ENCODE results near the gene CCNY. TPM values are rescaled to one million over a fixed set of nuclear protein-coding genes. Genes with fewer than 3 reads are reported as not detected.

Gene CCNY
- total RNA-seq, 1 experiment from 2014 or later = 51.9 TPM

DNA sequence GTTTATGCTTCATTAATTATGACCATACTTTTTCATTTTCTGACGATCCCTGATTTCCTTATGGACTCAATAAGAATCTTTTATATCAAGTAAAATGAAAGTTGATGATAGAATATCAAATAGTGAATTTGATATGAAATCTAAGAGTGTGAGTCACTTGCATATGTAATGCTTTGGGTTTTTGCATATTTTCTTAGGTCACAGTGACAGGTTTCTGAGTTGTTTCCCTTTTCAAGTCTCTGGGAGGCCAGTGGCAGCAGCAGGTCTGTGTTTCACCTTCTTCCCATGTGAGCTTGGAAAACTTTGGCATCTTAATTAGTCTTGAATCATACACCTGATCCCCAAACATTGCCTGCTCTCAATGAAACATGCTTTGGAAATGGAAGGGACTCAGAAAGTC is 234.1 kb downstream of the CCNY start:
- DNase-seq (ENCODE audit: low read depth, low spot score) = no peak
- H3K36me3 ChIP-seq (ENCODE audit: control insufficient read depth, insufficient read depth, low read length) = no peaks in the 10 kb centered on the region; the same call in 1 of the 2 replicates
- no peaks in the 10 kb centered on the region for H3K4me1 ChIP-seq (ENCODE audit: control insufficient read depth, insufficient read depth, low read length)
- CTCF ChIA-PET = no interaction called here
- H3K27me3 ChIP-seq (ENCODE audit: control insufficient read depth, insufficient read depth, low read length) = no peaks in the 10 kb centered on the region
- H3K4me3 ChIP-seq (ENCODE audit: low read depth in 2 of 2, low read length in 2 of 2) = no peak overlapping the region
- no peak for TF ChIP-seq POLR2AphosphoS5 (IDR thresholded peaks at IDR 0.05; ENCODE audit: low read depth, low read length)
- no peak for TF ChIP-seq TCF7L2 (IDR thresholded peaks at IDR 0.05; ENCODE audit: low read depth, low read length)
- TF ChIP-seq, protein P1, sequence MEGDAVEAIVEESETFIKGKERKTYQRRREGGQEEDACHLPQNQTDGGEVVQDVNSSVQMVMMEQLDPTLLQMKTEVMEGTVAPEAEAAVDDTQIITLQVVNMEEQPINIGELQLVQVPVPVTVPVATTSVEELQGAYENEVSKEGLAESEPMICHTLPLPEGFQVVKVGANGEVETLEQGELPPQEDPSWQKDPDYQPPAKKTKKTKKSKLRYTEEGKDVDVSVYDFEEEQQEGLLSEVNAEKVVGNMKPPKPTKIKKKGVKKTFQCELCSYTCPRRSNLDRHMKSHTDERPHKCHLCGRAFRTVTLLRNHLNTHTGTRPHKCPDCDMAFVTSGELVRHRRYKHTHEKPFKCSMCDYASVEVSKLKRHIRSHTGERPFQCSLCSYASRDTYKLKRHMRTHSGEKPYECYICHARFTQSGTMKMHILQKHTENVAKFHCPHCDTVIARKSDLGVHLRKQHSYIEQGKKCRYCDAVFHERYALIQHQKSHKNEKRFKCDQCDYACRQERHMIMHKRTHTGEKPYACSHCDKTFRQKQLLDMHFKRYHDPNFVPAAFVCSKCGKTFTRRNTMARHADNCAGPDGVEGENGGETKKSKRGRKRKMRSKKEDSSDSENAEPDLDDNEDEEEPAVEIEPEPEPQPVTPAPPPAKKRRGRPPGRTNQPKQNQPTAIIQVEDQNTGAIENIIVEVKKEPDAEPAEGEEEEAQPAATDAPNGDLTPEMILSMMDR (IDR thresholded peaks at IDR 0.05) = no peak
- no peak for TF ChIP-seq SIN3A (IDR thresholded peaks at IDR 0.05; ENCODE audit: borderline replicate concordance, insufficient read depth, low read depth, low read length)
- TF ChIP-seq REST (IDR thresholded peaks at IDR 0.05; ENCODE audit: insufficient read depth in 1 of 2, low read depth in 2 of 2, low read length in 1 of 2) = no peak
- in situ Hi-C loops (cut with HindIII; ENCODE audit: low pct_unique_long_range_greater_than_20kb, low sequenced_read_pairs) = no loop called here
- intact Hi-C loops (cut with micrococcal nuclease; ENCODE audit: unreplicated experiment) = no loop called here
- BruUV-seq (replicated peaks) = TSS peak; percentile 74
- H3K9me3 ChIP-seq (ENCODE audit: control insufficient read depth, insufficient read depth, low read depth, low read length) = no peaks in the 10 kb centered on the region
- POLR2A ChIA-PET = no interaction called here
- ATAC-seq = no peak
- no peak overlapping the region for H3K27ac ChIP-seq (ENCODE audit: low read length)

DNA sequence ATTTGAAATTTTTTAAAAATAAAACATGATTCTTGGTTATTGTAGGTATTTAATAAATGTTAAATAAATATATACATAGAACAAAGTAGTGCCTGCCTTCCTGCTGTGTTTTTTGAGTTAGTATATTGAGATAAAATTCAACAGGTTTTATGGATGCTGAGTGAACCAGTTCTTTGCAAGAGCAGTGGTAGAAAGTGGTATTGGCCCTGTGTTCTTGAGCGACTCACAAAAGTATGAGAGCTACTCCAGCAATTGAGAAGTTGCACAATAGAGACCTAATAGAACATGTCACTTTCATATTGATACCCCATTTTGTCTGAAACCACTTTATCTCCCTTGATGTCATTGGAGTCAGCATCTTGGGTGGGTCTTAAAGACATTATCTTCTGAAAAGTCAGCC is 236.3 kb downstream of the CCNY start:
- ChIA-PET POLR2A (interaction anchor here (0.5 kb wide), 1 partner anchor 38 kb away, joined by 4 read pairs; no protein-coding TSS in a partner anchor), CTCF (no interaction called here)
- H3K9me3 ChIP-seq (ENCODE audit: control insufficient read depth, insufficient read depth, low read depth, low read length) = no peaks in the 10 kb centered on the region
- H3K4me3 ChIP-seq (ENCODE audit: low read depth in 2 of 2, low read length in 2 of 2) = no peak overlapping the region
- H3K27me3 ChIP-seq (ENCODE audit: control insufficient read depth, insufficient read depth, low read length) = no peaks in the 10 kb centered on the region
- no TSS peak for BruUV-seq (replicated peaks)
- no peaks in the 10 kb centered on the region for H3K4me1 ChIP-seq (ENCODE audit: control insufficient read depth, insufficient read depth, low read length)
- no peaks in the 10 kb centered on the region; the same call in 1 of the 2 replicates for H3K36me3 ChIP-seq (ENCODE audit: control insufficient read depth, insufficient read depth, low read length)
- ATAC-seq = no peak
- TF ChIP-seq POLR2AphosphoS5 (IDR thresholded peaks at IDR 0.05; ENCODE audit: low read depth, low read length) = no peak
- TF ChIP-seq, protein P1 (IDR thresholded peaks at IDR 0.05) = no peak
- no peak for TF ChIP-seq TCF7L2 (IDR thresholded peaks at IDR 0.05; ENCODE audit: low read depth, low read length)
- TF ChIP-seq SIN3A (IDR thresholded peaks at IDR 0.05; ENCODE audit: borderline replicate concordance, insufficient read depth, low read depth, low read length) = no peak
- TF ChIP-seq REST (IDR thresholded peaks at IDR 0.05; ENCODE audit: insufficient read depth in 1 of 2, low read depth in 2 of 2, low read length in 1 of 2) = no peak
- DNase-seq (ENCODE audit: low read depth, low spot score) = no peak
- in situ Hi-C loops (cut with HindIII; ENCODE audit: low pct_unique_long_range_greater_than_20kb, low sequenced_read_pairs) = no loop called here
- no peak overlapping the region for H3K27ac ChIP-seq (ENCODE audit: low read length)
- intact Hi-C loops (cut with micrococcal nuclease; ENCODE audit: unreplicated experiment) = no loop called here

All from Panc1 (cell line).